ENCODE data around the gene ZNF624.
"Not testable (repeated sequence)": the region's sequence is repeated elsewhere in the genome, so short reads cannot be mapped to it uniquely, and the experiment has no call there.

DNA sequence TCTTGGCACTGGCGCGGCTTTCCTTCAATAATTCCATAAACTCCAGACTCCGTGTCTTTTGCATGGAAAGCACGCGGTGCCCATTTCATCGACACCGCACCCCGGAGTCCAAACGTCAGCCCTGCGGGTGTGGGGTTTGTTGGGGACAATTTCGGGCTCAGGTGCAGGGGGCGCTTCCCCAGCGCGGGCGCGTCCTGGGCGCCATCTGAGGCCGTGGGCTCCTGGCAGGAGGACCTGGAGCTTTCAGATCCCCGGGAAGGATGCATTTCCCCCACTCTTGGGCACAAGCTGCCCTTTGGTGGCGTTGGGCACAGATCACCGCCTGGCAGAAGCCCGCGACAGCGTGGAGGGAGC is 12.9 kb upstream of the ZNF624 start:
- not testable (repeated sequence) for TF ChIP-seq EZH2 (IDR thresholded peaks at IDR 0.05; ENCODE audit: low read length)
- TF ChIP-seq, protein P1, sequence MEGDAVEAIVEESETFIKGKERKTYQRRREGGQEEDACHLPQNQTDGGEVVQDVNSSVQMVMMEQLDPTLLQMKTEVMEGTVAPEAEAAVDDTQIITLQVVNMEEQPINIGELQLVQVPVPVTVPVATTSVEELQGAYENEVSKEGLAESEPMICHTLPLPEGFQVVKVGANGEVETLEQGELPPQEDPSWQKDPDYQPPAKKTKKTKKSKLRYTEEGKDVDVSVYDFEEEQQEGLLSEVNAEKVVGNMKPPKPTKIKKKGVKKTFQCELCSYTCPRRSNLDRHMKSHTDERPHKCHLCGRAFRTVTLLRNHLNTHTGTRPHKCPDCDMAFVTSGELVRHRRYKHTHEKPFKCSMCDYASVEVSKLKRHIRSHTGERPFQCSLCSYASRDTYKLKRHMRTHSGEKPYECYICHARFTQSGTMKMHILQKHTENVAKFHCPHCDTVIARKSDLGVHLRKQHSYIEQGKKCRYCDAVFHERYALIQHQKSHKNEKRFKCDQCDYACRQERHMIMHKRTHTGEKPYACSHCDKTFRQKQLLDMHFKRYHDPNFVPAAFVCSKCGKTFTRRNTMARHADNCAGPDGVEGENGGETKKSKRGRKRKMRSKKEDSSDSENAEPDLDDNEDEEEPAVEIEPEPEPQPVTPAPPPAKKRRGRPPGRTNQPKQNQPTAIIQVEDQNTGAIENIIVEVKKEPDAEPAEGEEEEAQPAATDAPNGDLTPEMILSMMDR (optimal IDR thresholded peaks at IDR 0.05 in 1 of 3, IDR thresholded peaks at IDR 0.05 in 1 of 3, conservative IDR thresholded peaks at IDR 0.05 in 1 of 3; ENCODE audit: extremely low read depth in 1 of 3, insufficient read depth in 2 of 3, low read length in 3 of 3): not testable (repeated sequence)
